ENCODE data around the gene HID1. TPM values are rescaled to one million over a fixed set of nuclear protein-coding genes. Genes with fewer than 3 reads are reported as not detected.
A peak's percentile ranks its signal among the peaks of the same experiment; 100 is the strongest.

The HID1 gene
- total and polyA plus RNA-seq, 9 of the 15 experiments (the other 6 are each of a cell fraction or from before 2014, with no cell fraction given) = 0.14 to 2.1 (median 0.54) TPM; not detected in 2

DNA sequence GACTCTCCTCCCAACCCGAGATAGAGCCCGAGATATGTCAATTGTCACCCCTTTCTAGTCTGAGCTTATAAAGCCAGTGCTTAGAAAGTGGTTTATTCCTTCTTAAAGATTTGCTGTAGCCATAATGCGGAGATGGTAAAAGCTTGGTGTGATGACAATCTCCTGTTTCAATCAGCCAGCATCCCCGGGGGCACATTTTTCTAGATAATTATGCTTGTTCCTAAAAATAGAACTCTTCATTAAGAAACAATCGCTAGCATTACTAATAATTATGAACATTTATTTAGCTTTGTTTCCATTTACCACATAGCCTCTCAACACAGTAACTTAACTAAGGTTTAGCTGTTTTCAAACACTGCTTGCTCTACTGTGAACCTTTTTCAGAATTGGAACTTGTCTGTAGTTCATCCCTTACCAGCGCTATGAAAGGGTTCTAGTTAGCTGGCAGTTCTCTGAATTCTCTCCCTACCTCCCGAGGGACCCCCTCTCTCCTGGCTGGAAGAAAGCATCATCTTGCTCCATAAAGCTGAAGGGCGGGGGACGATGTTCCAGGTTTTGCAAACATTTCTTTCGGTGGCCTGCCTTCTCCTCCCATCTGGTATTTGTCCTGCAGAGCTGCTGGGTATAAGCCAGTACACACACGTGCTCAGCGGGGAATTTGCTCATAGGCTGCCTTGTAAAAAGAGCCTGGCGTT, 39.0 kb upstream of the HID1 start:
- no peak for FAIRE-seq

More for the DNA sequence above, 39.0 kb upstream of the HID1 start:
- H3K79me2 ChIP-seq (ENCODE audit: control insufficient read depth, insufficient read depth, low read length) = peaks cover 31% of the 10 kb centered on the region
- H4K20me1 ChIP-seq (replicated peaks; ENCODE audit: control insufficient read depth, insufficient read depth, low read length) = no peaks in the 10 kb centered on the region
- H3K4me3 ChIP-seq = no peak overlapping the region; the same call in 1 of the 2 replicates
- no peak for ATAC-seq
- intact Hi-C loops (cut with micrococcal nuclease) (no loop called here), in situ Hi-C loops (cut with MboI) (no loop called here)
- TF ChIP-seq ZNF583 (CRISPR knock-in tag; IDR thresholded peaks at IDR 0.05) = no peak
- no peak for TF ChIP-seq ZKSCAN3 (CRISPR knock-in tag; IDR thresholded peaks at IDR 0.05)
- TF ChIP-seq MYNN (IDR thresholded peaks at IDR 0.05) = no peak
- no peak for TF ChIP-seq MYNN (CRISPR knock-in tag; IDR thresholded peaks at IDR 0.05)
- no peak for TF ChIP-seq ZNF76 (CRISPR knock-in tag; IDR thresholded peaks at IDR 0.05; ENCODE audit: borderline replicate concordance)
- 0 out of 2 replicates have a peak, but pooled peaks have one; percentile 20 for TF ChIP-seq ELF1 (tag; IDR thresholded peaks at IDR 0.05)
- no peak for TF ChIP-seq ZNF140 (CRISPR knock-in tag; IDR thresholded peaks at IDR 0.05)
- TF ChIP-seq TGIF2 (CRISPR knock-in tag; IDR thresholded peaks at IDR 0.05) = no peak
- 0 out of 2 replicates have a peak, but pooled peaks have one; percentile 62 for TF ChIP-seq ZC3H4 (CRISPR knock-in tag; IDR thresholded peaks at IDR 0.05; ENCODE audit: borderline replicate concordance)
- no peak for TF ChIP-seq E2F3 (CRISPR knock-in tag; IDR thresholded peaks at IDR 0.05)
- TF ChIP-seq ZFX (CRISPR knock-in tag; IDR thresholded peaks at IDR 0.05) = no peak
- TF ChIP-seq SPI1 (IDR thresholded peaks at IDR 0.05; ENCODE audit: borderline replicate concordance, low read depth, low read length) = no peak
- no peak for TF ChIP-seq SMAD4 (CRISPR knock-in tag; conservative IDR thresholded peaks at IDR 0.05)
- H3K9me3 ChIP-seq (replicated peaks; ENCODE audit: control insufficient read depth, insufficient read depth, low read depth, low read length) = no peaks in the 10 kb centered on the region
- ChIA-PET CTCF (ENCODE audit: low intra/inter-chr PET ratio) (interaction anchor here (1.1 to 1.9 kb wide), 4 partner anchors 22 to 190 kb away, joined by 3 to 8 read pairs (median 4); no protein-coding TSS in a partner anchor), POLR2A (interaction anchor here (0.6 to 4.7 kb wide), 25 partner anchors 8 to 170 kb away, joined by 3 to 26 read pairs (median 4); partner anchors contain the start of genes ATP5PD, CDR2L, KCTD2 and NT5C)
- H3K9me1 ChIP-seq (ENCODE audit: control insufficient read depth, insufficient read depth, low read length) = peaks cover under 1% of the 10 kb centered on the region
- peak overlapping the region; percentile 83 for H2AFZ ChIP-seq (ENCODE audit: low read depth, low read length)
- H3K27ac ChIP-seq (ENCODE audit: extremely low read depth, low read depth, low read length) = no peak overlapping the region
- peak overlapping the region; percentile 85 for H3K4me2 ChIP-seq (ENCODE audit: insufficient read depth, low read length)
- peaks cover 13% of the 10 kb centered on the region; the same call in 2 of the 3 replicates for H3K36me3 ChIP-seq (ENCODE audit: control insufficient read depth, insufficient read depth, low read length)
- 68% methylated on average over 13 of the region's 13 CpGs for WGBS (ENCODE audit: insufficient coverage, low coverage, missing lambda C conversion rate)
- no peaks in the 10 kb centered on the region for H3K27me3 ChIP-seq (ENCODE audit: control insufficient read depth in 2 of 2, insufficient read depth in 2 of 2, low read length in 2 of 2)
- peak overlapping the region in 1 of 2 experiments; percentile 92; a peak in 2 of 4 replicates for H3K9ac ChIP-seq (ENCODE audit: insufficient read depth in 1 of 2, low read depth in 2 of 2, low read length in 2 of 2)
- peak in 2 of 4 experiments; percentile 5 to 8 for DNase-seq (ENCODE audit: extremely low read depth in 1 of 4, low spot score in 3 of 4)
- H3K4me1 ChIP-seq (replicated peaks in 1 of 2; ENCODE audit: control insufficient read depth in 2 of 2, insufficient read depth in 2 of 2, low read length in 2 of 2) = peaks cover 14 to 15% of the 10 kb centered on the region in 2 experiments; a peak in 4 of 5 replicates
- BruUV-seq (replicated peaks) = no TSS peak
